Stimulated activated CD8-positive, alpha-beta memory T cell treated with anti-CD3 and anti-CD28 coated beads, Interleukin-4, amount 100 ng/mL, for 24 hours (primary cell): Measurements from ENCODE around the gene PKIG.
A peak's percentile ranks its signal among the peaks of the same experiment; 100 is the strongest.

Experiments used
- DNase-seq: peaks from one replicate; pipeline ENCODE4 v3.0.0-alpha.2; 2020; ENCODE audit warnings: low read depth

Gene PKIG

DNA sequence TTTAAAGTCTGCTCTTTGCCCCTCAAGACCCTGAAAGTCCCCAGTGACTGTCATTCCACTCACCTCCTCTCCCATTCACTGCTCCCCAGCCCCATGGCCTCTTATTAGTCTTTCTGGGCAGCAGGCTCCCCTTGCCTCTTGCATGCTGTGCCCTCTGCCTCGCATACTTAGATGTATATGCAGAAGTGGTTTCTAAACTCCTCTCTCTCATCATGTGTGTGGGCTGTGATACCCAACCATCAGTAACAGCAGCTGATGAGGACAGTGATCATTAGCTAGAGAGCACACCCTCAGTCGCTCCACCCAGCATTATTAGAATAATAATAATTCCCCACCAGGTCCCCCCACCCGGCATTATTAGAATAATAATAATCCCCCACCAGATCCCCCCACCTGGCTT is 14.5 kb downstream of the PKIG start:
- no peak for DNase-seq

- DNase-seq: no peak
Measured at GRCh38 chr20:44597516-44597915, 15.1 kb downstream of the PKIG start.

DNA sequence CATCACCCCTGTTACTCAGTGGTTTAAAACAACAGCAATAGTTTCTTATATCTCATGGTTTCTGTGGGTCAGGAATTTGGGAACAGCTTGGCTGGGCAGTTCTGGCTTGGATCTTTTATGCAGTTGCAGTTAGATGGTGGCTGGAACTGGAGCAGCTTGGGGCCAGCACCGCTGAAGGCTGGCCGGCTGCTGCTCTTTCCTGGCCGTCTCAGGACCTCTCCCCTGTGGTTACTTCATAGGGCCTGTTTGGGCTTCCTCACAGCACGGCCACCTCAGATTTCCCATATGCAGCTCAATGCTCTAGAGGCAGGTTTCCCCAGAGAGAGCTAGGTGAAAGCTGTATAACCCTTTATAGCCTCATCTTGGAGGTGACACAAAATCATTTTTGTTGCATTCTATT is 15.6 kb downstream of the PKIG start:
- DNase-seq: no peak

DNA sequence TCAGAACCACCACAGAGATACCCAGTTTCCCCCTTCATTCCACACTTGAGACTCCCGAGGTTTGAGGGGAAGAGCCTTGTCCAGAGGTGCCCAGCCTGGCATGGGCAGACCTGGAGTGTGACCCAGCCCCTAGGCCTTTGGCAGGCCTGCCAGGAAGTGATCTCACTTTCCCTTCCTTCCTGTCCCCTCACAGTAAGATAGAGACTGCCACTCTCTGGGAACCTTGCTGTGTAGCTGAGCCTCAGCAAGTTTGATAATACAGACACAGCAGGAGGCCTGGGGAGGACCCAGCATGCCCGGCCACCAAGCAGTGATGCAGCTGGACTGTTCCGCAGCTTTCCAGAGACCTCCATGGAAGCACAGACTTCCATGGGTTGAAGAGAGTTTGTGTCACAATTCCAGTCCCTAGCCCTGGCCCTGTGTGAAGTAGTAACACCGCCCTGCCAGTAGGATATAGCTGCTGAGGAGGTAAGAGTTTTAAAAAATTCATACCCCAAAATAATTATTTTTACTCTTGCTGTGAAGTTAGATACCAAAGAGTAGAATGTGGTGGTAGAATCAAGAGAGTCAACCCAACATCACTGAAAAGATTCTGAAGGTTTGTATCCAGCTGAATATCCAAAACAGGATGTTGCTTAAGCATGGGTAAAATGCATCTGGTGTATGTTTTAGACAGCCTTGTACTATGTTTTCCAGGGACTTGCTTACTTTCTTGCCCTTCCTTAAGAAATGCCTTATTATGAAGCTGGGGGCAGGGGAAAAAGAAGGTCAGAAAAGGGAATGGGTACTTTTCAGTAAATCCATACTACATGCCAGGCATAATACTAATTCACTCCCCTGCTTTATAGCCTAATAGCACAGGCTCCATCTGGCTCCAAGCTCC is 16.3 kb downstream of the PKIG start:
- DNase-seq: no peak

- DNase-seq: no peak
Measured at GRCh38 chr20:44599715-44600114, 17.3 kb downstream of the PKIG start.

GRCh38 chr20:44600301-44600700 is 17.9 kb downstream of the PKIG start:
- no peak for DNase-seq

DNA sequence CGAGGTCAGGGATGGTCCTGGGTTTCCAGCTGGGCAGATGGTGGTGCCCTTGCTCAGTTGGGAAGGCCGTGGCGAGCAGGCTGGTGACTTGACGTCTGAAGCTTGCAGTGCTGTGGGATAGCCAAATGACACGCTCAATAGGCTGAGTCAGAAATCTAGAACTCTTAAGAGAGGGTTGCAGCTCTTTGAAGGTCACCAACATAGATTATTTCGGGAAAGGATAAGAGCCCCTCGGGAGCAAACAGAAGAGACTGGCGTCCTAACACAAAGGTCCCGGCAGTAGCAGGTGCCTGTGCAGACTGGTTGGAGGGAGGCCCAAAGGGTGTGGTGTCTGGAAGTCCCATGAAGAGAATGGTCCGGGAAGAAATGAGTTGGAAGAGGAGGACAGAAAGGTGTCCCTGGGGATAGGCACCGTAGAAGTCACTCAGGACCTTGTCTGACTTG is 18.4 kb downstream of the PKIG start:
- no peak for DNase-seq

DNA sequence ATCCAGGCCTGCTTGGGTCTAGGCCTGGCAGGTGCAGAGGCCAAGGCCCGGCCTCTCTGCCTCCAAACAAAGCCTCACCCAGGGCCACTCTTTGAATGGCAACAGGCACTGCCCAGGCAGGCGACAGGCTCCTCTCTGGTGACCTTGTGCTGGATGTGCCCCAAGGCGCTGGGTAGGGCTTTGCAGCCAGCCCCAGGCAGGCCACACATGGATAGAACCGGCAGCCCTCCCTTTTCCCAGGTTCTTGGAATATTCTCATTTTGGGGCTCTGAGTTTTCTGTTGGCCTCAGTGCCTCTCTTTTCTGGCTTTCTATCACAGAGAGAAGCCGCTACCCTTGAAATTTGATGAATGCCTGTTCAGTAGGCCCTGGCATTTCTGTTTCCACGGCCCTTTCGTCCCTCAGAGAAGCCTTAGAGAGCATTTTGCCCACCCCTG is 18.9 kb downstream of the PKIG start:
- no peak for DNase-seq

DNA sequence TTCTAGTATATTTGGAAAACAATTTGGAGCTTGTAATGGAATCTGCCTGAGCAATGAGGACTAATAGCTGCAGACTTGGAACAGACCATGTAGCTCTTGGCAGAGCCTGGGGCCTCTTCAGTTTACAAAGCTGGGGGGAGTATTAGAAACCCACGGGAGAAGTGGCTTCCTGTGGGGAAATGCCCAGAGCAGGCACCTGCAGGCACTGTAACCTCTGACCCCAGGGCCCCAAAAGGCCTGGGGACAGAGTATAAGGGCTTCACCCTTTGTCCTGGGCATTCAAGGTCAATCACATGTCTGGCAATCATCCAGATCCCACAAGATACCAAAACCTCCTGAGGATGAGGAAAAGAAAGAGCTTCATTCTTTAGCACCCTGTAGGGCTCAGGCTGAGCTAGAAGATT is 19.4 kb downstream of the PKIG start:
- DNase-seq: no peak

- DNase-seq: no peak
Measured at GRCh38 chr20:44603327-44603726, 20.9 kb downstream of the PKIG start.

GRCh38 chr20:44606725-44607441 is 24.5 kb downstream of the PKIG start:
- no peak for DNase-seq

DNA sequence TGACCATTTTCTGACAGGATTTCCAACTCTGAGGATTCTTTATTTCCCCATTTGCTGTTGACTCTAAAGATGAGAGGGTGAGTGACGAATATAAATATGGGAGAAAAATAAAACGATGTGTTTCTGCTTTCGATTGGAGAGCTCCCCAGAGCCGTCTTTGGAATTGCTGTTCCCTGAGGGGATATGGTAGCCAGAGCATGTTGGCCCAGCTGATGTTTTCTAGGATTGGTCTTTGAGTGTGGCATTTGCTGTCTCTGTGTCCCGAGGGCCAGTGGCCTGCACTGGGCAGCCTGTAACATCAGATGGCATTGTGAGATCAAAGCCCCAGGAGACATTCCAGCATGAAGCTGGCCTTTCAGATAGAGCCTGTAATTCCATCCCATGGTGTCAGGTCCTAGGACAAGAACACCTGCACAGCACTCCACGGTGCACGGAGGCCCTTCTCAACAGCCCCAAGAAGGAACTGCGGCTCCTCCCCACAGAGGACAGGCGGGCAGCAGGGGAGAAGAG is 26.7 kb downstream of the PKIG start:
- DNase-seq: no peak

GRCh38 chr20:44609516-44610312 is 27.3 kb downstream of the PKIG start:
- DNase-seq: peak; percentile 76

- no peak for DNase-seq
Measured at GRCh38 chr20:44610313-44610962, 28.1 kb downstream of the PKIG start.

GRCh38 chr20:44613575-44613974 is 31.2 kb downstream of the PKIG start:
- DNase-seq: no peak

DNA sequence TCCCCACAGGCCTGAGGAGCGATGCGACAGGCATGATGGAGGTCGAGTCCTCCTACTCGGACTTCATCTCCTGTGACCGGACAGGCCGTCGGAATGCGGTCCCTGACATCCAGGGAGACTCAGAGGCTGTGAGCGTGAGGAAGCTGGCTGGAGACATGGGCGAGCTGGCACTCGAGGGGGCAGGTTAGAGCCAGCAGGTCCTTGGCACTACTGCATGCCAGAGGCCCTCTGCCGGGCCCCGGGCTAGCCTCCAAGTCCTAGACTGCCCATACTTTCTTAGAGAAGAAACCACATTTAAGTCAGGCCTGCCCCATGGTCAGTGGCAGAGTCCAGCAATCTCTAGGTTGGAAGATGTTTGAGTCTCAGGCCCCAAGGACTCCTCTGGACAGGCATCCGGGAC is 32.1 kb downstream of the PKIG start:
- DNase-seq: no peak

- DNase-seq: no peak
Measured at GRCh38 chr20:44615169-44615791, 32.9 kb downstream of the PKIG start.

DNA sequence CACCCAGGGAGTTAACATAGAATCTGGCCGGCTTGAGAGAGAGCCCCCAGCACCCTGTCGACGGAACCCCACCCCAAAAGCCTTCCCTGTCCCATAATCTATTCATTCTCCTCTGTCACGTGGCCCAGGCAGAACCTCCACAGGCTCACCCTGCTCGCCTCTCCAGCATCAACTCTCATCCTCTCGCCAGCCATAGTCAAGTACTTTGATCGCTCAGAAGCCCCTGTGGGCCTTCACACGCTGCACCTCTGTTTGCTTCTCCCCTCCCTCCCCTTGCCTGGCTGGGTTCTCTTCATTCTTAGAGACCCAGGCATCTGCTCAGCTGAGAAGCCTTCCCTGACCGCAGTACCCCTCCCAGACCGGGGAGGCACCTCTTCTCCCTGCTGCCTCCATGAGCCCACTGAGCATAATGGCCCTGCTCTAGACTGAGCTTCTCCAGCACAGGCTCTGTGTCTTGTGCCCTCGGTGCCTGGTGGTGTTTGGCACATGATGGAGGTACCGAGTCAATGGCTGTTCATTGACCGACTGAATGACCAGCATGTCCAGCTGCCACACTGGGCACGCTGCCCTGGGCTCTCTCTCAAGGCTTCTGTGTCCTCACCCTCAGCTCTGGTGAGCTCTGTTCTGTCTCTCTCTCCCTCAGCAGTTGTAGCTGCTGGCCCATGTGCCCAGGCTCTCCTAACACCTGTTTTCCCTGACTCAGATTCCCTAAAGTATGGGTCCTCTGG is 33.7 kb downstream of the PKIG start:
- no peak for DNase-seq

GRCh38 chr20:44616604-44616964 is 34.2 kb downstream of the PKIG start:
- DNase-seq: no peak

- DNase-seq: no peak
Measured at GRCh38 chr20:44618318-44618731, 35.9 kb downstream of the PKIG start.

DNA sequence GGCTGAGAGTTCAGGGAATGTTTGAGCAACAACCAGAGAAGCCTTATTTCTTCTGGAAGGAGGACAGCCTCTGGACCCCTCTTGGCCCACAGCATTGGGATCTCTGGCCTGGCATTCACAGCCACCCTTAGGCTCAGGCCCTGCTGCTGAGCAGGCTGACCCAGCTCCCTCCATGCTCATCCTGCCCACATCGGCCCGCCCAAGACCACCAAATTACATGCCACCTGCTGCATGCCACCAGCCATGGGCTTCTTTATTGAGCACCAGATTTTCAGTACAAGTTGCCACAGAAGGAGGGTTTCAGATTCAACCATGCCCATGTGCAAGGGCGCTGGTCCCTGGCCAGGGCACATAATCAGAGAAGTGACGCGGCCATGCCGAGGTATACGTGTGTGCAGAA is 36.9 kb downstream of the PKIG start:
- no peak for DNase-seq
